Activated CD4-positive, alpha-beta T cell treated with anti-CD3 and anti-CD28 coated beads for 24 hours (primary cell): ENCODE measurements around the gene COMMD1.
"Not testable (repeated sequence)": the region's sequence is repeated elsewhere in the genome, so short reads cannot be mapped to it uniquely, and the experiment has no call there.

Source experiments
- DNase-seq, 2 donors: peaks; one replicate each; pipeline ENCODE4 v3.0.0-alpha.2; 2020; ENCODE audit warnings: low read depth in 2 of 2

COMMD1 gene

GRCh38 chr2:62140426-62141141 is 235.1 kb downstream of the COMMD1 start:
- DNase-seq: no peak

- no peak for DNase-seq
Measured at GRCh38 chr2:62141142-62141740, 235.8 kb downstream of the COMMD1 start.

DNA sequence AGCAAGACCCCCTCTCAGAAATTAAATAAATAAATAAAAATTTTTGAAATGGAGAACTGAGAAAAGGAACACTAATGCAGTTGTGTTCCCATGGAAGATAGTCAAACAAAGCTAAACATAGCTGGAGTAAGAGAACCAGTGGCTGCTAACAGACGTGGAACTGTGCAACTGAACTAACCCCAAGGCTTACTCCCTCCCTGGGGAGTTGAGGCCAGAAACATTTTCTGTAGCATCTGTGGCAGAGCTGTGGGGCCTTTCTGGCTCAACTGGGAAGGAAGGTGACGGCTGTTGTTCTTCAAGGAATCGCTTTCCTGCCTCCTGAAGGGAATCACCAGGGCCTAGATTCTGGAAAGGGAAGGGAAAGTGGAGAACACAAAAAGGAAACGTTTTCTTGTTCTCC is 236.6 kb downstream of the COMMD1 start:
- DNase-seq: no peak

GRCh38 chr2:62143696-62144095 is 238.2 kb downstream of the COMMD1 start:
- no peak for DNase-seq

DNA sequence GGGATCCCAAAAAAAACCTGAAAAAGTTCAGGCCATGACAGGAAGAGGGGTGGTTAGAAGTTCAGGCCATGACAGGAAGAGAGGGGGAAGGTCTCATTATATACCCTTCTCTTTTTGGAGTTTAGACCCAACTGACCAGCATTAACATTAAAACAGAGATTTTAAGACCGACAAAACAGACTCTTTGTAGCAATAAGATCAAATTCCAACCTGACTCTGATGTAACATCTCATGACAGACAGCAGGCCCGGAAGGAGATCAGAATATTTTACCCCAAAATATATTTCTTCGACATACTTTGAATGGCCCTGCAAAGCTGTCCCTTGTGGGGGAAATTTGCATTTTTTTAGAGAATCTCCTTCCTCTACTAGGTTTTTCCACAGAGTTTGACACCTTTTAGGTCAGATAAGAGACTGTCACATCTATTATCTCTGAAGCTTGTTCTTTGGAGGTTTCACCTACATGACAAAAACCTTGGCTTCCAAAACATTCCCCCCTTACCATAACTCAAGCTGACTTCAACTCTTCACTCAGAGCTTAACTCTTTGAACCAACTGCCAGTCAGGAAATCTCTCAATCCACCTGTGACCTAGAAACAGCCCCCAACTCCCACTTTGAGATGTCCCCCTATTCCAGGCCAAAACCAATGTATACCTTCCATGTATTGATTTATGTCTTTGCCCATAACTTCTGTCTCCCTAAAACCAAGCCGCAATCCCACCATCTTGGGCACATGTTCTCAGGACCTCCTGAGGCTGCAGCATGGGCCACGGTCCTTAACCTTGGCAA is 239.4 kb downstream of the COMMD1 start:
- DNase-seq: no peak

DNA sequence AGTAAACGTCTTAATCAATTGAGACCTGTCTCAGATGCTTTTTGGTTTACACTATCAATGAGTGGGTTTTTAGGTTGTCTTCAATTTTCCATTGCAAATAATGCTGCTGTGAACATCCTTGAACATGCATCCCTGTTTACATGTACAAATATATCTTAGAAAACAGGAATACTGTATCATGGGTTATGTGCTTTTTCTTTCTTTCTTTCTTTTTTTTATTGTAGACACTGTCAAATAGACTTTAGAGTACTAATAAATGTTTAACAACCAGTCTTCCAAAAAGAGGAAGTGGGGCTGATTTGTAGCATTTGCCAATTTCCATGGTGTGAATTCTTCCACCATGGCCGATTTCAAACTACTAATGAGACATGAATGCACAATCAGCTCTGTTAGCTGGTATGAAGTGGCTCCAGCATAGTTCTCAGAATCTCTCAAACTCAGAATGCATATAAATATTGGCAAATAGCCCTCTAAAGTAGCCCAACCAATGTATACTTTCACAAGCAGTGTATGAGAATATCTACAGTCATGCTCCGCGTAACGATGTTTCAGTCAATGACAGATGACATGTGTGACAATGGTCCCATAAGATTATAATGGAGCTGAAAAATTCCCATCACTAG is 240.1 kb downstream of the COMMD1 start:
- DNase-seq: no peak

- not testable (repeated sequence) for DNase-seq
Measured at GRCh38 chr2:62146790-62147189, 241.3 kb downstream of the COMMD1 start.

- DNase-seq: no peak
Measured at GRCh38 chr2:62147610-62148301, 242.3 kb downstream of the COMMD1 start.

- no peak for DNase-seq
Measured at GRCh38 chr2:62149708-62150107, 244.2 kb downstream of the COMMD1 start.

DNA sequence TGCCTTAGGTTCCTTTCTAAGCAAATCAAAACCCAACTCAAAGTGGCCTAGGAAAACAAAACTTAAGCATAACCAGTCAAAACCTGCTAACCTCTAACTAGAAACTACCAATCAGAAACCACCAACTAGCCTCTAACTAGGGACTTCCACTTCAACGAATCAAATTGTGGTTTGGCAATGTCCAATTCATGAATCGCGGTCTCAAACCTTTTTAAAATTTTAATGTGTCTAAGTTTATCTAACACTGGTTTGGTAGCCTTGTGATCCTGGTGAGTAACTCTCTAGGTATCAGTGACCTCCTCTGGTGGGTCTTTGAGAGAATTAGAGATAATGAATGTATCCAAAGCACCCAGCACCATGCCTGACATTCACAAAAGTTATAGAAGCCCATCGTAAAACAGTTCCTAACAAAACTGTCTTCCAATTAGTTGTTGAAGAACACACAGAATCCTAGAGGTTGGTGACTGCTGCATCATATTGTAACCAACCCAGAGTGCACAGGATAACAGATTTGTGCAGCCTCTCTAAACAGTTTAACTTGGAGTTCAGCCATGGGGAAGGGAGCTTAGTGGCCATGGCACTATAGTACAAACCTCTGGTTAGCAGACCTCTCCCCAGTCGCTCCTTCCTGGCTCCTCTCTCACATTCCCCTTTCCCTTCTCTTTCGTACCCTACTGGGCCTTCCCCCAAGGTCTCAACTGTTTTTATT is 245.3 kb downstream of the COMMD1 start:
- DNase-seq: no peak

- DNase-seq: no peak
Measured at GRCh38 chr2:62151306-62151638, 245.8 kb downstream of the COMMD1 start.

DNA sequence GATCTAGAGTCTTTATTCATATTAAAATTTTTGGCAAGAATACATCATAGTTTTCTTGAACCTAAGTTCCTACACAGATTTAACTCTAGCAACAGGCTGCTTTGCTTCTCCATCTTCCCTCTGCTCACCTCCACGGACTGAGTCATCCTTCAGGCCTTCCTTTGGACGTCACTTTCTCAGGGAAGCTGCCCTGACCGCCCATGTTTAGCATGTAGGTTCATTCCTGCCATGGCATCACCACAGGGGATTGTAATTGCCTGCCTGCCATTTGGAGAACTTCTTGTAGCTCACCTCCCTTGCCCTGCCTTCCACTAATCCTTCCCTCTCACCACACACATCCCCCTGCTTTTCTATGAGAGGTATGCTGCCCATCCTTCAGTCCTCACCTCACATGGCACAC is 246.5 kb downstream of the COMMD1 start:
- DNase-seq: no peak

DNA sequence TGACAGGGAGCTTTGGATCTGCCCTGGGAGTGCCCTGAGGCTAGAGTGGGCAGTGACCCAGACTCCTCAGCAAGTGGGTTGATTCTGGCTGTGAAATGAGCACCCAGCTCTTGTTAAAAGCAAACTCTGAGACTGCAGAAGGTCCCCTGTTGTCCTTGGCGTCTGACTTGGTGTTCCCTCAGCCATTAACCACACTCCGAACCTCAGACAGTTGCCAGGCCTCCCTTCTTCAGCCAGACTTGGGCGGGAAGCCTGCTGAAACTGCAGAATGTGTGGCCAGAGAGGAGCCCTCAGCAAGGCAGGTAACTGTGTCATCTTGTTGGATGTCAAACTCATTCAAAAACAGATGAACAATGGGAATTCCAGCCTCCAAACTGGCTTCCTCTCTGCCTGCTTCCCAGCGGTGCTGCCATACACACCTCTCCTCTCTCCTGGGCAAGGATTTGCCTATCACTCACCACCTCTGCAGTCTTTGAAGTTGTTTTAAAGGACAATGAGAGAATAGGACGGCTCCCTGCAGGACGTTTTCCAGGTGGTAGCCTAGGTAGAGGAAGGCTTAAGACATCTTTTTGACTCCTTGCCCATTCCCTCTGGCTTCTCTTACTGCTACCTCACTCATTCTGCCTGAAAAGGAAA is 251.5 kb downstream of the COMMD1 start:
- no peak for DNase-seq

DNA sequence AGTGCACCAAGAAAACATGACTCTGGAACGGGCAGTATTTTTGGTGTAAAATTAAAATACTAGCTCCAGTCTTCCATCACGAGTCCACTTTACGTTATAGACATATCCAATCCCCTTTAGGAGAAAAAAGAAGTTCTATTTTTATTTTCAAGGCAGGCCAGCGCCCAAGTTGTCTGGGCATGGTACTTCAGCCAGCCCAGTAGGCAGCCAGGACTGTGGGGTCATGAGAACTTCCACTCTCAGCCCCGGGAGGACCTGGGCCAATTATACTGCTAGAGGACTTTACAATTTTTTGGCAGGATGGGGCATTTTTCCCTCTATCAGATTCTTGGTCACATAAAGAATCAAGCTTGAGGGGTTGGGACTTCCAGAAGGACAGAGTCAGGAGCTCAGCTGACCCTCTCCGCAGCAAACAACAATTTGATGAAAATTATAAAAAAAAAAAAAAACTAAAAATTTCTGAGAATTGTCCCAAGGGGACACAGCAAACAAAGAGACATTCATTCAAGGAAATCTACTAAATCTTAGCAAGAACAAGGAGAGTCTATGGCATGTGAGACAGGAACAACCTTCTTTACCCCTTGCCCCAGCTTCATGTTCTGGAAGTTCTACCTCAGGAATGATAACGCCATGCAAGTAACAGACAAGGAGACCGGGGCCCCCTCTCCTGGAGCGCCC is 253.1 kb downstream of the COMMD1 start:
- no peak for DNase-seq

DNA sequence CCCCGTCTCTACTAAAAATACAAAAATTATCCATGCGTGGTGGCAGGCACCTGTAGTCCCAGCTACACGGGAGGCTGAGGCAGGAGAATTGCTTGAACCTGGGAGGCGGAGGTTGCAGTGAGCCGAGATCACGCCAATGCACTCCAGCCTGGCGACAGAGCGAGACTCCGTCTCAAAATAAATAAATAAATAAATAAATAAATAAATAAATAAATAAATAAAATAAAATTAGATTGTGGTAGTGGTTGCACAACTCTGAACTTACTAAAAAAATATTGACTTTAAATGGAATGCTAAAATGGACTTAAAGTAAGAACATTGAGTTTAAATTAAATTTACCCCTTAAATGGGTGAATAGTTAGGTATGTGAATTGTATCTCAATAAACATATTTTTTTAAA is 255.2 kb downstream of the COMMD1 start:
- DNase-seq: not testable (repeated sequence)

DNA sequence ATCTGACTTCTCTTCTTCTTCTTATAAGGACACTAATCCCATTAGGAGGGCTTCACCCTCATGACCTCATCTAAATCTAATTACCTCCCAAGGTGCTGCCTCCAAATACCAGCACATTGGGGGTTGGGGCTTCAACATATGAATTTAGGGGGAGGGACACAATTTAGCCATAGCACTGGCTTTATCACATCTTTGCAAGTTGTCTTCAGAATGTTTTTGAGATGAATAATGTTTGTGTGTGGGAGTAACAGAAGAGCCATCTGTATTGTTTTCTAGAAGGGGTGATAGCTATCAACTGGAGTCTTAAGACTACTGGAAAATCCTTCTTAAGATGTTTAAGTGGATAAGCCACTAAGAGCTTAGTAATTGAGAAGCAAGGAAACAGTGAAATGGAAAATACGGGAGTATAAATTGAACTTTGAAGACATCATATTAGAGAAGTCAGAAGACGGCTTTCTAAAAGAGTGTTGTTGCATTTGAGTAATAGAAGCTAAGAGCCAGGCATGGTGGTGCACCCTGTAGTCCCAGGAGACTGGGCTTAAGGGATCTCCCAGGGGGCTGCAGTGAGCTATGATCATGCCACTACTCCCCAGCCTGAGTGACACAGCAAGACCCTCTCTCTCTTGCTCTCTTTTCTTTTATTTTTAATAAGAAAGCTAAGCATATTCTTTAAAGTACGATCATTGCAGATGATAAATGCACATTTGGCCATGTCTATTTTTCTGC is 257.8 kb downstream of the COMMD1 start:
- DNase-seq: no peak

- DNase-seq: no peak
Measured at GRCh38 chr2:62163834-62164233, 258.4 kb downstream of the COMMD1 start.

DNA sequence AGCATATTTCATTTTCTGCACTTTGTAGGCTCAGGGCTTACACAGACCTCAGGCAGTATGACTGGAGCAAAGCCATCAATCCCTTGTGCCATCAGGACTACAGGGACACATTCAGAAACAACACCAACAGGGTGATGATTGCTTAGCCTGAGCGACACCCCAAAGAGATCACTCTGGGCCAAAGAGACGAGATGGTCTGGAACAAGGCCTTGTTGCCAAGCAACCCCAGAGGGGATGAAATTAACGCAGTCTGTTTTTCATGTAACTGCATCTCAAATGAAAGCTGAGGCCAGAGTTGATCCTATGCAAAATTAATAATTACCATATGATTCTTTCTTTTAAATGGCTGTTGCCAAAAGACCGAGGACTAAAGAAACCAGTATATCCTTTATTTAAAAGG is 270.3 kb downstream of the COMMD1 start:
- no peak for DNase-seq

- DNase-seq: no peak
Measured at GRCh38 chr2:62176801-62177200, 271.3 kb downstream of the COMMD1 start.
